SIG-M5 treated with dmso at 0.1 percent for 504 hours (cell line): ENCODE measurements around the gene SLC17A1.
A peak's percentile ranks its signal among the peaks of the same experiment; 100 is the strongest.

ENCODE experiments used
- DNase-seq: peaks from one replicate; lab custom pipeline; 2025; ENCODE audit not compliant: unreplicated experiment; lab: John Stamatoyannopoulos, UW

Gene SLC17A1

DNA sequence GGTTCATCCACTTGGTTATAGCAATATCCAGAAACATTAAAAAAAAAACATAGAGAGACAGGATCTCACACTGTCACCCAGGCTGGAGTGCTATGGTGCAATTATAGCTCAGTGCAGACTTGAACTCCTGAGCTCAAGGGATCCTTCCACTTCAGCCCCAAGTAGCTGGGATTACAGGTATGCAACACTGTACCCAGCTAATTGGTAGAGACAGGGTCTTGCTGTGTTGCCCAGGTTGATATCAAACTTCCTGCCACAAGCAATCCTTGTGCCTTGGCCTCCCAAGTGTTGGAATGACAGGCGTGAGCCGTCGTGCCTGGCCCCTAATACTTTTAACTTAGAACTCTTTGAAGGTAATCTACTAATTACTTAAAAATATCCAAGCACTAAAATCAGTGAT, 818 bp upstream of the SLC17A1 start:
- no peak for DNase-seq

DNA sequence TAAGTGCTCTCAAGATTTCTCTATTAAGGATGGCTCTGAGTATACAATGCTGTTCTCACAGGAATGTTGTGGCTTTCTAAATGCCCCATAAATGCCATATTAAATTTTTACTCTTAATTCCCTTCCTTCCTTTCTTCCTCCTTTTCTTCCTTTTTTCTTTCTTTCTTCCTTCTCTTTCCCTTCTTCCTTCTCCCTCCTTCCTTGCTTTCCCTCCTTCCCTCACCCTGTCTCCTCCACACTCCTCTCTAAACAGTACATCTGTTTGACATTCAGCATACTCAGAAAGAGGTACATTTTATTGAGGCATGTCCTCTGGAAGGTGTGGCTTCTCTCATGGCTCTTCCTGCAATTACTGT, 433 bp upstream of the SLC17A1 start:
- DNase-seq: no peak

DNA sequence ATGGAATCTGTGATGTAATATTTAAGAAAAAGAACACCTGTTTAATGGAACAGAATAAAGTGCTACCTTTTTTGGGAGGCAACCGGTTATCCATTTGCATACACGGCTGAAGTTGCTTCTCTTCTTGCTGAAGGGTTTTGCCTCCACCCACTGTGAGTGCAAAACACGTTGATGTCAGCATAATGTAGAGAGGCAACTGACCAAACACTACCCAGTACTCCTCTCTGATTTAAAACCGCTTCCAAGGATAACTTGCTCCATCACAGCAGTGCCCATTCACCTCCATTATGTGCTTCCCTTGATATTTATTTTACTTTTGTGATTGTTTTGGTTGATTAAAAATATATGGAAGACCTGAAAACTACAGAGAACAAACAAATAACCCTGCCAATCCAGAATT, 1.4 kb downstream of the SLC17A1 start:
- DNase-seq: no peak

DNA sequence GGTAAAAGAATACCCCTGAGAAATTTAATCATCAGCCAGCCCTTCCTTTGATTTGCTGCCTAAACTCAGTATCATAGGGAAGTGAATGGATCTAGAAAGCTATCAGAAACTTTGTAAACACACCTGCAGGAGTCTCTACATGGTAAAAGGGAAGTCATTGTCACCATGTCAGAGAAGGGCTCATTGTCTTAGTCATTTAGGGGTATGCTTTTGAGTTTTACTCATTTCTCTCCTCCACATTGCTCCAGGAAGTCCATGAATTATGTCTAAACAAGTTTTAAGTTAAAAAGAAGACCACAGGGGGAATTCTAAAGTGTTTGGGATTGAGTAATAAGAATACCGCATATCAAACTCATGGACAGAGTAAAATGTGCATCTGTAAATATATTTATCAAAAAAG, 2.5 kb downstream of the SLC17A1 start:
- no peak for DNase-seq

DNA sequence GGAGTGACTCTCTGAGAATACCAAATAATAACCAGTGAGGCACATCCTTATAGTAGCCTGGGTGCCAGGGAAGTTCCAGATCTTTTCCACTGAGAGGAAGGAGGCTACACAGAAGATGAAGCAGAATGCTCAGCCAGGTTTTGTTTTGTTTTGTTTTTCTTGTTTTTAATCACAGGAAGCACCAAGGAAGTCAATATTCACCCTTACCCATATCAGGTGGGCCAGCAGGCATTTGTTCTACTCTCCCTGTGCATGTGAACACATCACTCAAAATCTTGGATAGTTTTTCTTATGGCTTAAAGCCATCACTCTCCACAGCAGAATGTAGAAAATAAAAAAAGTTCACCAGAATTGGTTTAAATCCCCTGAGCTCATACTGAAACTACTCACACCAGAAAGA, 10.5 kb downstream of the SLC17A1 start:
- DNase-seq: no peak

DNA sequence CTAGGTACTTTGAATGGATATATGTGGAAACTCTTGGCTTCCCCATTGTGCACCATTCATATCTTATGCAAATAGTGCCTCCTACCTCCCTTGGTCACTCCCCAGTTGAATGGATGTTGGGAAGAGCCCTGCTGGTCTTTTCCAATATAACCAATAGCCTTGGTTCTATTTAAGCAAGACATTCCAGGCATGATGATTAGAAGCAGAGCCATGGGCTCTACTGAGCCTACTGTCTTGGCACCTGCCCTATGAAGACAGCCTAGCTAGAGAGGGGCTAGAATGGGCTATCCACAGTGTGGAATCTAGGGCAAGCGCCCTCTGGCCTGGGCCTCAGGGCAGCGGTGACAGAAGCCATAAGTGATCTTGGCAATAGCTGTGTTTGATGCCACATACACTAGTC, 15.6 kb downstream of the SLC17A1 start:
- no peak for DNase-seq

DNA sequence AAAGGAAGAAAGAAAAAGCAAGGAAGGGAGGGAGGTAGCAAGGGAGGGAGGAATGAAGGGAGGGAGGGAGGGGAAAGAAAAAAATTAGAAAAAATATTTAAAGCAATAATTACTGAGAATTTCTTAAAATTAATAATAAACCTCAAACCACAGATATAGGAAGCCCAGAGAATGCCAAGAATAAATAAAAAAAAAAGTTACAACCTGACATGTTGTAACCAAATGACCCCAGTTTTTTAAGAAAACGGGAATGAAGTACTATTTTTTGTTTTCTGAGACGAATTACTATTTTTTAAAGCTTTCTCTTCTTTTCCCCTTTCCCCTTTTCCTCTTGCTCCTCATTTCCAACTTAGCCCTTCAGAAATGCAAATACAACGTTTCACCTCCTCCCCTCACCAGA, 16.7 kb downstream of the SLC17A1 start:
- DNase-seq: no peak

DNA sequence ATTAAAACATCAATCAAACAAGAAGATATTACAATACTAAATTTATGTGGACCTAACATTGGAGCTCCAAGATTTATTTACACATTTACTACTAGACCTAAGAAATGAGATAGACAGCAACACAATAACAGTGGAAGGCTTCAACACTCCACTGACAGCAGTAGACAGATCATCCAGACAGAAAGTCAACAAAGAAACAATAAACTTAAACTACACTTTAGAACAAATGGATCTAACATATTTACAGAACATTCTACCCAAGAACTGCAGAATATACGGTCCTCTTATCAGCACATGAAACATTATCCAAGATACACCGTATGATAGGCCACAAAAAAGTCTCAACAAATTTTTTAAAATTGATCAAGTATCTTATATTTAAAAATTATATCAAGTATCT, 27.0 kb downstream of the SLC17A1 start:
- DNase-seq: no peak

DNA sequence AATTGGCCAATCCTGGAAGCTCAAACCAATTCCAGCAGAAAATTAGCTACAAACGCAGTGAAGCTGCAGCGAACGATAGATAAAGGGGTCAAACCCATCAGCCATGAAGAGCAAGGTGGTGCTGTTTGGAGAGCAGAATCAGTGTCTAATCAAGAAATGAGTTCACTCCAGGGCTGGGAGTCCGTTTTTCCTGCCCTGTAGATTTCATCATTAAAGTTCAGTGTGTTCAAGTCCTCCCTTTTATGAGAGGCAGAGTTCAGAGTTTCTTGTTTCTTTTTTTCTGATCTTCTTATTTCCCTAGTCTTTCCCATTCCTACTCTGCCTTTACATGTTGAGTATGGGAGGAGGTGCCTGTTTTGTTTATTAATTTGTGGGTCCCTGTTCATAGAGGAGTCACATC, 30.4 kb downstream of the SLC17A1 start:
- DNase-seq: no peak

DNA sequence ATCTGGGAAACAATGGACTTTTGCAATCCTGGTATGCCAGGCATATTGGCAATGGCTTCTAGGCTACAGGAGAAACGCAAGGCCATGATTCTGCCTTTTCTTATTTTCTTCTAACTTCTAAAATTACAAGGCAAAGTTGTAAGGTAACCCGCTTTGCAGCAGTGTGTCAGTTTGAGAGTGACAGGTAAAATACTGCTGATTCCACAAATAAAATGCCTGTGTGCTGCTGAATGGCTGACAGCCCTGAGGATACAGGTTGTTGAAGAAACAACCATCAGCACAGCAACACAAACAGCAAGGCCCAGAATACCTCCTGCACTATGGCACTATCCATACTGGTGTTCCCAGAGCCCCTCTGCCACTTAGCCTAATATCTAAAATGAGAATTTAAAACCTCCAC, 37.1 kb downstream of the SLC17A1 start:
- no peak for DNase-seq

DNA sequence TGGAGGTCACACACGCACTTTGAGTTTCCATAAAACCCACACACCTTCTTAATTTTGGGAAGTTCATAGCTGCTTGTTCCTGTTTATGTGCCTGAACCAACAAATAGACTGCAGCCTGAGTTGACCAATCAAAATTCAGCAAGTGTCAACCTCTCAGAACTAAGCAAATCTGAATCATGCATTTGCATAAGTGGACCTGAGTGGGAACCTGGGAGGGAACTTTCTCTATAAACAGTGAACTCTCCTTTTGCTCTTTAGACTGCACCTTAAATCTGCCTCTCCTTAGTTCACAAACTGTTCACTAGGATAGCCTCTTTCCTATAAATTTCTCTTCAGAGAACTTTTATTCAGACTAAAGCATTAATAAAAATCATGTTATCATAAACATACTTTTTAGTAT, 37.9 kb downstream of the SLC17A1 start:
- DNase-seq: no peak

DNA sequence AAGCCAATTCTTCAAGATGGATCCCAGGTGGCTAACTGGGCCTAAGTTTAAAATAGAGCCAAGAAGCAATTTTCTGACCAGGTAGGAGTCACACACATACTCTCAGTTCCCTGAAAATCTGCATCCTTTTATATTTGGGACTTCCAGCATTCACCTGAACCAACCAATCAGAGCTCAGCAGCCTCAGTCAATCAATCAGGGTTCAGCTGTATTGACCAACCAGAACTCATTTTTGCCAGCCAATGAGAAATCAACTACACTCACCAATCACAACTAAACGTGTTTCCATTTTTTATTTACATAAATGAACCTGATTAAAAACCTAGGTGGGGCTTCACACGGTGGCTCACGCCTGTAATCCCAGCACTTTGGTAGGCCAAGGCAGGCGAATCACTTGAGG, 39.8 kb downstream of the SLC17A1 start:
- no peak for DNase-seq

DNA sequence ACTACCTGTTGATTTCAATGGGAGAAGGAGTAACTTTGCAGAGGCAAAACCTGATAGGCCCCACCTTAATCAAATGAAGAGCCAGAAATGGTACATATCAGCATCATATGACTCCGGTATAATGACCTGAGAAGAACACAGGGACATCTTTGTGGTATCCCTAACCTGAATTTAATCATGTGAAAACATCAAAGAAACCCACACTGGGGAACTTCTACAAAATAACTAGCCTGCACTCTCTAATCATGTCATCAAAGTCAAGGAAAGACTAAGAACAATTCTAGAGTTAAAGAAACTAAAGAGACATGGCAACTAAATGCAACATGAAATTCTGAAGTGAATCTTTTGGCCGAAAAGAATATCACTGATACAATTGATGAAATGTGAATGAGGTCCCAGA, 42.4 kb downstream of the SLC17A1 start:
- DNase-seq: no peak

DNA sequence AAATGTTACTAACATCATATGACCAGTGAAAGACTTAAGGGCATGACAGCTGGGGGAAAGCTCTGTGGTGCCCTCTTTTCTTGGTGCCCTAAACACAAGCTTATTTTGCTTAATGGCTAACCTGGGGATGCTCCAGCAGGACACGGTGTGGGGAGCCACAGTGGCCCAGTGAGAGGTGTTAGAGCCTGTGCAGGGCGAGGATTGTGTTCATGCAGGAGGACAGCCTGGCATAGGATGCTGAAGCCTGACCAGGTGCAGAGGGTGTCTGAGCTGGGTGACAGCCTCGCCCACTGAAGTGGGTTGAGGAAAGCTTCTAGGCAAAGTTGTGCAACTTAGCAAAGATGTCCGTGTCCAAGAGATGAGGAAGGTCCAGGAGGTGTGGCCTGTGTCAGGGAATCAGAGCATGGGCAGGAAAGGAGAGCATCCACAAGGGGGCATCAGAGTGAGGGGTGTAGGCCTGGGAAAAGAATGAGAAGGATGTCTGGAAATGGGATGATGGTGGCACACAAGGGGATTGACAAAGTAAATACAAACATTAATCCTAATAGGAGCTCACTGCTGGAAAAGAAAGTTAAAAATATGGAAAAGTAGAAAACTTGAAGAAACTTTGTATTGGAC, 43.4 kb downstream of the SLC17A1 start:
- DNase-seq: peak; percentile 31

DNA sequence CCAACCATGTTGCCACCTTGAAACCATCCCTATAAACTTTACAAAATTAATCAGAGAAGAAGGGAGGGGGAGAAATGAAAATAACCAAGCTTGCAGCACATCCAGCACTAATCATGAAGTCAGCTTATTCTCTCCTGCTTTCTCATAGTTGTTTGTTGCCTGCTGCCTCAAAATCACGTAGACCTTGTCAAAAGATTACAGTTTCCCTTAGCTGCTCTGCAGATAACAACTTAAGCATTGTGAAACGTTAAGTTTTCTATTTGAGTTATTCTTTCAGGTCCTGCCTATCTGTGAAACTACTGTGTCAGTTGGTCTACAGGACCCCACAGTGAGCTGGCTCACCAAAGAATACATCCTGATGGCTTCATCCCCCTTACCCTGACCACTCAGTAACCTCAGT, 44.4 kb downstream of the SLC17A1 start:
- DNase-seq: no peak

DNA sequence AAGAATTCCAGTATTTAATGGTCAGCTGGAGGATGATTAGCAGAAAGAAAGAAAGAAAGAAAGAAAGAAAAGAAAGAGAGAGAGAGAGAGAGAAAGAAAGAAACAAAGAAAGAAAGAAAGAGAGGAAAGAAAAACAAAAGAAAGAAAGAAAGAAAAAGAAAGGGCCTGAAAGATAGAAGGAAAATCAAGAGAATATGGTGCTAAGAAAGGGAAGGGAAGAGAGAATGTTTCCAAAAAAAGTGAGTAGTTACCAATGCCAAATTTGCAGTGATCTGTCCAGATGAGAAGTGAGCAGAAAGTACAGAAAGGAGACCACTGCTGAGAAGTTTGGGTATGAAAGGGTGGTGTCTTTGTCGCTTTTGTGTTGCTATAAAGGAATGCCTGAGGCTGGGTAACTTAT, 50.7 kb downstream of the SLC17A1 start:
- no peak for DNase-seq

DNA sequence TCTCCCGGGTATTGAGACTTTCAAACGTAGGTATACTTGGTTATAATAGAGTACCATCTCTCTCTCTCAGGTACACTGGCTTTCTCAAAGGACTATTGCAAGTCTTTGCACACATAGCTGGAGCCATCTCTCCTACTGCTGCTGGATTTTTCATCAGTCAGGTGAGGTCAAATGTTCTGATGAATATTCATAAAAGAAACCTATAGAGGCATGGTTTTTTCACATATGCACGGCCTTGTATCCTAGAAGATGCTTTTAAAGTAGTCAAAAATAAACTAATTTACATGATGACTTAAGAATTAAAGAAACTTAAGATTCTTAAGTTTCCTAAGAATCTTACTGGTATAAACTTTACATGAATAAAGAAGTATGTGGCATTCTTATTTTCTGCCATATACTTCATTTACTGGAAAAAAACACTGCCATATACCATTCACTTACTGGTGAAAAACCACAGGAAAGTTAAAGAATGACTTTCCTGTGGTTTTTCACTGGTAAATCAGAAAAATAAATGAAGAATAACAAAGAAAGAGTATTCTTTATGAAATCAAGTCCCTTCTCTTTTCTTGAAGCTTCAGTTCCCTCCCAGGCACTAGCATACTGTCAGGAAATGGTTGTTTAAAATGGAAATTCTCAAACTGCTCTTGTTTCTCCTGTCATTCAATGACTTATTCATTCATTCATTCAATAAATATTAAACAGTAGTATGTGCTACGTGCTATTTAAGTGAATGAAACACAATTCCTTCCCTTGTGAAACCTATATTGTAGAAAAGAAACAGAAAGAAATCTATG, 53.8 kb downstream of the SLC17A1 start:
- no peak for DNase-seq

DNA sequence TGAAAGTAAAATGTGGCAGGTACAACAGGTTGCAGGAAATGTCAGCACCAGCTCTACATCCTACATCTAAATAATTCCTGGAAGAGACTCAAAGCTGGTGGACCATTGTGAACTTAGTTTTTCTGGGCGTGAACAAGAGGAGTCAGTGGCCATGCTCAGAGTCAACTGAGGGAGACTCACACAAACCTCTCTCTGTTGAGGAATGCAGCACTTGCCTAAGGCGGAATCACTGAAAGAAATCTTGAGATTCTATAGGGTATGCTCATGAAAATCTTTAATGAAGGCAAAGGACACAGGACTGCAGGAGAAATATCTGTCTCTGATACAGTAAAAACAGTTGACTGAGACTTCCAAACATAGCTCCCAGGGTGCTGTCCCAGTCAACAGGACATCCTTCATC, 54.8 kb downstream of the SLC17A1 start:
- no peak for DNase-seq

DNA sequence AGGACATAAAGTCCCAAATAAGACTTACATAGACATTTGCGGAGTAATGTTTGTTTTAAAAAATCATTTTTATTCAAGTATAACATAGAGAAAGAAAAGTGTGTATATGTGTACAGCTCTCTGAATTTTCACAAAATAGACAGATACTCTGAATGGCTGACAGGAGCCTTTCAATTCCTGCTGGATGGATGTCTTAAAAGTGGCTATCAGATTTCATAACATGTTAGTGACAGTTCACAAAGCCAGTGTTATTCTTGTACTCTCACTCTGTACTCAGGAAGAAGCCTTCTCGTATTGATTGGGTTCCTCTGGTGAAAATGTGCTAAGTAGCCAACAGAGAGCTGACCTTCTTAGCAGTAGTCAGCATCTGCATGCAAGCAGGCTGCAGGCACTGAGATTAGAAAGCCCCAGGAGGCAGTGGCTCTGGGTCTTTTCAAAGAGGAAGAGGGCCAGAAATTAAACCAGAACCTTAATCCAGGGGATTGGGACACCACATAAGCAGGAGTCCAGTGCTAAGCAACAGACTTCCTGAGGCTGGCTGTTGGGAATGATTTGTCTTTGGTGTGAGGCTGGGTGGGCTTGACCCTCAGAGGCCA, 57.6 kb downstream of the SLC17A1 start:
- no peak for DNase-seq

DNA sequence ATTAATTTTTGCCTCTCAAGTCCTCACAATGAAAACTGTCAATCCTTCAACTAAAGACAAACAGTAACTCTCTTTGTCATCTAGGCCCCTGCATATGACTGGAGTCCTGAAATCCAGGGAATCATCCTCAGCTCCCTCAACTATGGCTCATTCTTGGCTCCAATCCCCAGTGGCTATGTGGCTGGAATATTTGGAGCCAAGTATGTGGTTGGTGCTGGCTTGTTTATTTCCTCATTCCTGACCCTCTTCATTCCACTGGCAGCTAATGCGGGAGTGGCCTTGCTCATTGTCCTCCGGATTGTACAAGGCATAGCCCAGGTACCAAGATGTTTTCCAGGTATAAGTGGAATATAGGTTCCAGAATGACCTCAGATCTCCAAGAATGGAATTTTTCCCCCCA, 61.9 kb downstream of the SLC17A1 start:
- DNase-seq: no peak

DNA sequence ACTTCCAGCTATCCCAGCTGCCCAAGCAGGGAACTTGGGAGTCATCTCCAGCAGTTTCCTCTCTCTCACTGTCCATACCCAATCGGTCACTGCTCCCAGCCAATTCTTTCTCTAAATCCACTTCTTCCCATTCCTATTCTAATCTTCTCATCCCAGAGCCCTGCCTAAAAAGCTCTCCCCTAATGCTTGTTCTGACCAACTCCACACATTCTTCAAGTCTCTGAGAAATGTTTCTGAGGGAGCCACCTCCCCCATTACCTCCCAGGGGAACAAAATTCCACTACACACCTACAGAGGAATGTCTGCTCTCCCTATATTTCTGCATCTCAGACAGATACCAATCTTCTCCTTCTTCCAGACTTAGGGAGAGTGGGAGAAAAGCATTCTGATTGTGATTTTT, 63.3 kb downstream of the SLC17A1 start:
- DNase-seq: no peak

DNA sequence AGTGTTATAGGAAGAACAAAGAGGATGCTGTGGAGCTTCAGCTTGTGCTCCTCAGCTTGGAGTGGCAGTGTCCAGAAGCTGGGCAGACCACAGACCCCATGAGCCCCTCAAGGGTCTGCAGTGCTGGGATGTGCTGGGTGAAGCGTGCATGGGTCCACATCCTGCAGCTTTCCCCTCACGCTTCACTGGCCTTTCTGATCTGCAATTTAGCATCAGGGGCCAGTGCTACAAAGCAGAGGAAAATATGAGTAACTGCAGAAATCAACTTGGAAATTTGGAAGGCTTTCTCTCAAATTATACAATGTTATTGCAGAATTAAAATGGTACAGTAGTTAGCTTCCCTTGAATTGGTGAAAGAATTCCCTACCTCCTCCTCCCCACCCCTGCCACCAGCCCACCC, 67.2 kb downstream of the SLC17A1 start:
- DNase-seq: no peak
